Measurements from ENCODE around the gene PSME2.

Gene PSME2

DNA sequence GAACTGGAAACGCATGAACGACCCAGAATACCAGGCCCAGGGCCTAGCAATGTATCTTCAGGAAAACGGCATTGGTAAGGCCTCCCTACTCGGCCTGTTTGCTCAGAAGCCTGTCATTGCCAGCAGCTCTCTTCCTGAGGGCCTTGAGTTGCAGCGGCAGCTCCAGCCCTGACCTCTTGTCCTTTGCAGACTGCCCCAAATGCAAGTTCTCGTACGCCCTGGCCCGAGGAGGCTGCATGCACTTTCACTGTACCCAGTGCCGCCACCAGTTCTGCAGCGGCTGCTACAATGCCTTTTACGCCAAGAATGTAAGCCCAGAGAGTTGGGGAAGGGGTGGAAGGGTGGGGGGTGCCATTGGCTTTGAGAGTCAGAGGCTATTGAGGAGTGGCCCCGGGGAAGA lies 10.9 kb upstream of the PSME2 start:
- no peak overlapping the region for H3K27ac ChIP-seq
- DNase-seq (ENCODE audit: low read depth, low spot score): no peak

DNA sequence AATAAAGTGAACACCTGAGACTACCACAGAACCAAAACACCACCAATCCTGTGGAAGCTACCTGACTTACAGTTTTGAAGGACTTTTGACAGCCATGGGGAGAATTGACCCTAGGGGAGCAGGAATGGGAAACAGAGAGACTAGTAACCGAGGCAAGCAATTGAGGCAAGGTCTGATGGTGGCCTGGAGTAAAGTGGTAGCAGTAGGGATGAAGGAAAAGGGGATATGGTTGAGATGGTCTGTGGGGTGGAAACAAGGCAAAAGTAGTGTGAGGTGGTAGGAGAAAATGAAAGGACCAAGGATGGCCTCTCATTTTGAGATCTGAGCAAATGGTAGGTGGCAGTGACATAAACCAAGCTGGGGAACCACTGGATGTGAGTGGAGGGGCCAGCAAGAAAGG lies 10.4 kb upstream of the PSME2 start:
- DNase-seq (ENCODE audit: low read depth, low spot score): no peak
- no peak overlapping the region for H3K27ac ChIP-seq

- no peak overlapping the region for H3K27ac ChIP-seq
- no peak for DNase-seq (ENCODE audit: low read depth, low spot score)
Measured at GRCh38 chr14:24155100-24155499, 8.7 kb upstream of the PSME2 start.

DNA sequence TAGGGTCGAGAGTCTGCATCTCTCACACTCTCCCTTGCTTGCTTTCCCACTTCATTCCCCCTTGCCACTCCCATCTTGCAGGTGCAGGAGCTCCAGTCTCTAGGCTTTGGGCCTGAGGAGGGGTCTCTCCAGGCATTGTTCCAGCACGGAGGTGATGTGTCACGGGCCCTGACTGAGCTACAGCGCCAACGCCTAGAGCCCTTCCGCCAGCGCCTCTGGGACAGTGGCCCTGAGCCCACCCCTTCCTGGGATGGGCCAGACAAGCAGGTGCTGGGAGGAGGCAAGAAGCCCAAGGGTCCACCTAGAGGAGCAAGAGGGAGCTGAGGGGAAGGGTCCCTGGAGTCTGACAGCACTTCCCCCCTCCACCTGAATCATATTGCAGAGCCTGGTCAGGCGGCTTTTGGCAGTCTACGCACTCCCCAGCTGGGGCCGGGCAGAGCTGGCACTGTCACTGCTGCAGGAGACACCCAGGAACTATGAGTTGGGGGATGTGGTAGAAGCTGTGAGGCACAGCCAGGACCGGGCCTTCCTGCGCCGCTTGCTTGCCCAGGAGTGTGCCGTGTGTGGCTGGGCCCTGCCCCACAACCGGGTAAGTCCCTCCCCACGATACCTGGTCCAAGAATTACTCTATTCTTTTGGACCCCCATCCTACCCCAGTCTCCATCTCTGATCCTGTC lies 5.1 kb upstream of the PSME2 start:
- H3K27ac ChIP-seq: no peak overlapping the region

GRCh38 chr14:24150993-24151392 lies 4.6 kb upstream of the PSME2 start:
- no peak overlapping the region for H3K27ac ChIP-seq
- DNase-seq (ENCODE audit: low read depth, low spot score): no peak

More for the DNA sequence above, 5.1 kb upstream of the PSME2 start:
- no peak for DNase-seq (ENCODE audit: low read depth, low spot score)

DNA sequence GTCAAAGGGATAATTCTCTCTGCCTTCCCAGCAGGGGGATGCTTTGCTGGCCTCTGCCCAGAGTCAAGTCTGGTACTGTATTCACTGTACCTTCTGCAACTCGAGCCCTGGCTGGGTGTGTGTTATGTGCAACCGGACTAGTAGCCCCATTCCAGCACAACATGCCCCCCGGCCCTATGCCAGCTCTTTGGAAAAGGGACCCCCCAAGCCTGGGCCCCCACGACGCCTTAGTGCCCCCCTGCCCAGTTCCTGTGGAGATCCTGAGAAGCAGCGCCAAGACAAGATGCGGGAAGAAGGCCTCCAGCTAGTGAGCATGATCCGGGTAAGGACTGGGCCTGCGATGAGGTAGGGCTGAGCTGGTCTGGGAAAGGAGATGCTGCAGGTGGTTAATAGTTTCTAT lies 4.2 kb upstream of the PSME2 start:
- no peak for DNase-seq (ENCODE audit: low read depth, low spot score)
- H3K27ac ChIP-seq: no peak overlapping the region

DNA sequence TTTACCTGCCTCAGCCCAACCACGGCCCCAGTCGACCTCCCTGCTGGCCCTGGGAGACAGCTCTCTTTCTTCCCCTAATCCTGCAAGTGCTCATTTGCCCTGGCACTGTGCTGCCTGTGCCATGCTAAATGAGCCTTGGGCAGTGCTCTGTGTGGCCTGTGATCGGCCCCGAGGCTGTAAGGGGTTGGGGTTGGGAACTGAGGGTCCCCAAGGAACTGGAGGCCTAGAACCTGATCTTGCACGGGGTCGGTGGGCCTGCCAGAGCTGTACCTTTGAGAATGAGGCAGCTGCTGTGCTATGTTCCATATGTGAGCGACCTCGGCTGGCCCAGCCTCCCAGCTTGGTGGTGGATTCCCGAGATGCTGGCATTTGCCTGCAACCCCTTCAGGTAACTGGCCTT lies 3.7 kb upstream of the PSME2 start:
- H3K27ac ChIP-seq: no peak overlapping the region
- DNase-seq (ENCODE audit: low read depth, low spot score): no peak

- no peak overlapping the region for H3K27ac ChIP-seq
- DNase-seq (ENCODE audit: low read depth, low spot score): no peak
Measured at GRCh38 chr14:24149302-24149969, 3.0 kb upstream of the PSME2 start.

- peak overlapping the region; percentile 89 for H3K27ac ChIP-seq
- DNase-seq (ENCODE audit: low read depth, low spot score): no peak
Measured at GRCh38 chr14:24147761-24148428, 1.5 kb upstream of the PSME2 start.

DNA sequence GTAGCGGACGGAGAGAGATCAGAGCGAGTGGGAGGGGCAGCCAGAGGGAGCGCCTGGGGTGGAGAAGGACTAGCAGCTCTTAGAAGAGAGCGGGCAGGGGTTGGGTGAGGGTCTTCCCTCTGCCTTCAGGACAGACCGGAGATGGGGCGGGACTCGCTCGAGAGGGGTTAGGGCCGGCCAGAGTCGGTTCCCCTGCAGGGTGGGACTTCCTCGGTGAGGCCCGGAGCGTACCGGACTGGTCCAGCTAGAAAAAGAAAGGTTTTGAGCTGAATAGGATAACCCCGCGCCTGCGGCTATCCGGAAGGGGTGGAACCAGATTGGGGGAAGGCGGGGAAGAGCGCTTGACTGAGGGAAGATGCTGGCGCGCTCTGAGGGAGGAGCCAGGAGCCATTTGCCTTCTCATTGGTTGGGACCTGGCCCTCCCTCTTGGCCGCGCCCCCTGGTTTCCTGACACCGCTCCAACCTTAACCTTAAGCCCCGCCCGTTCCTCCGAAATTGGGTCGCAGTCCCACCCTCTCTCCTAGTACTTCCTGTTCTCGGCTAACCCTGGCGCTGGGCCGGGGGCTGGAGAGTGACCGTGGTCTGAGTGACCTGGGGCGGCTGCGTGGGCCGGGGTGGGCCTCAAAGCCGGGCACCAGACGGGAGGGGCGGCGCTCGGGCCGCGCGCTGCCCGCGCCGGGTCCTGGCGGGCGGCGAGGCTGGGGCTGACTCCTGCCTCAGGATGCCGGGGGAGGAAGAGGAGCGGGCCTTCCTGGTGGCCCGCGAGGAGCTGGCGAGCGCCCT lies 759 bp upstream of the PSME2 start, which contains the start of gene RNF31:
Gene RNF31 (plus strand): TSS at position 521 of the 783 bp plus-strand sequence. CDS start 201 bp downstream, at position 722.
- peak; percentile 93 for DNase-seq (ENCODE audit: low read depth, low spot score)
- peak within 1 kb of the TSS; percentile 89 for H3K27ac ChIP-seq

GRCh38 chr14:24145690-24146452 lies 539 bp downstream of the PSME2 start:
- DNase-seq (ENCODE audit: low read depth, low spot score): no peak
- peak overlapping the region; percentile 89 for H3K27ac ChIP-seq

DNA sequence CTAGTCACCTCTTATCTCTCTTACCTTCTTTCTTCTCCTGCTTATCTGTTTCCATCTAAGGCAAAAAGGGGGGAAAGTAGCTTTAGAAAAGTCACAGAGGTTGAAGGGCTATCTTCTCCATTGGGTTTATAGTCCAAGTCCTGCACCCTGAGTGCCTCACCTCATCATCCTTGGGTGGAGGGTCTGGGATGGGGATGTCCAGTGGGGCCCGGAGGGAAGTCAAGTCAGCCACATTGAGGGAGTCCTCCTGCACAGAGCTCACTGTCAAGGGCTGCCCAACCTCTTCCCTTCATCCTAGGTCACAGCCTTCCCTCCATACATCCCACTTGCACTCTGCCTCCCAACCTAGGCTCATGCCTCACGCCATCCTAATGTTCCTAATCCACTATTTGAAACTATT lies 1.2 kb downstream of the PSME2 start:
- no peak for DNase-seq (ENCODE audit: low read depth, low spot score)
- H3K27ac ChIP-seq: no peak overlapping the region

GRCh38 chr14:24144451-24144850 lies 2.0 kb downstream of the PSME2 start:
- DNase-seq (ENCODE audit: low read depth, low spot score): no peak
- H3K27ac ChIP-seq: no peak overlapping the region

- DNase-seq (ENCODE audit: low read depth, low spot score): no peak
- no peak overlapping the region for H3K27ac ChIP-seq
Measured at GRCh38 chr14:24143511-24143910, 2.9 kb downstream of the PSME2 start.

DNA sequence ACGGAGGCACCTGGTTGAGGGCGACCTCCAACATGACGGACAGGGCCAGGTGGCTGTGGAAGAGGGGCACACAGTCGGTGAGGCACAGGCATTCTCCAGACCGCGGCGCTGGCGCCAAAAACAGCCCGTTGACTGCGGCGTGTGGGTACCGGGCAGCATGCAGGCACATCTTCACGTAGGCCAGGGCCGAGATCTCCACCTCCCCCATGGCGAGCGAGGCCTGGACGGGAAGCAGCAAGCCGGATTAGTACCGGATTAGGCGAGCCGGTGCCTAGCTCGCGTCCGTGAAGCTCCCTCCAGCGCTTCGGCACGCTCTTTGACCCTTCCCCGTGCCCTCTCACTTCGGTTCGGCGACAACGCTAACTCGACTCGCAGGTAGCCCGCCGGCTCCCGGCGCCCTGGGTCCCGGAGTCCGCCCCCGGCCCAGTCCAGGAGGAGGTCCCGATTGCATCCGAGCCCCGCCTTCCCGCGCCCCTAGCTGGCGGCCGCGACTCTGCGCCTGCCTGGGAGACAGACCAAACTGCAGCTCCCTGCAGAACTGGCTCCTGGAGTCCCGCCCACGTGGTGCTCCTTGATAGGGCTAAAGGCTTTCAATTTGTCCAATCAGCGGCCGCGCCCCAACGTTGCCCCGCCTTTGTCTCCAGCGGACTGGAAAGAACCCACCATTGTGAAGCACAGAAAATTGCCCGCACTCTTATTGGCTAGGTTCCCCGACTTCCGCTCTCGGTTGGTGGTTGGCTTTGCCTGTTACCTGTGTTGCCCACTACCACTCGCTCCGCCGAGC lies 5.1 kb downstream of the PSME2 start, which contains the start of gene EMC9:
Gene EMC9 (minus strand): TSS at position 495 of the 784 bp plus-strand sequence. CDS start 287 bp downstream, at position 208.
- peak within 1 kb of the TSS; percentile 75 for H3K27ac ChIP-seq
- peak; percentile 96 for DNase-seq (ENCODE audit: low read depth, low spot score)

GRCh38 chr14:24139272-24139934 lies 7.0 kb downstream of the PSME2 start:
- no peak for DNase-seq (ENCODE audit: low read depth, low spot score)
- H3K27ac ChIP-seq: no peak overlapping the region

DNA sequence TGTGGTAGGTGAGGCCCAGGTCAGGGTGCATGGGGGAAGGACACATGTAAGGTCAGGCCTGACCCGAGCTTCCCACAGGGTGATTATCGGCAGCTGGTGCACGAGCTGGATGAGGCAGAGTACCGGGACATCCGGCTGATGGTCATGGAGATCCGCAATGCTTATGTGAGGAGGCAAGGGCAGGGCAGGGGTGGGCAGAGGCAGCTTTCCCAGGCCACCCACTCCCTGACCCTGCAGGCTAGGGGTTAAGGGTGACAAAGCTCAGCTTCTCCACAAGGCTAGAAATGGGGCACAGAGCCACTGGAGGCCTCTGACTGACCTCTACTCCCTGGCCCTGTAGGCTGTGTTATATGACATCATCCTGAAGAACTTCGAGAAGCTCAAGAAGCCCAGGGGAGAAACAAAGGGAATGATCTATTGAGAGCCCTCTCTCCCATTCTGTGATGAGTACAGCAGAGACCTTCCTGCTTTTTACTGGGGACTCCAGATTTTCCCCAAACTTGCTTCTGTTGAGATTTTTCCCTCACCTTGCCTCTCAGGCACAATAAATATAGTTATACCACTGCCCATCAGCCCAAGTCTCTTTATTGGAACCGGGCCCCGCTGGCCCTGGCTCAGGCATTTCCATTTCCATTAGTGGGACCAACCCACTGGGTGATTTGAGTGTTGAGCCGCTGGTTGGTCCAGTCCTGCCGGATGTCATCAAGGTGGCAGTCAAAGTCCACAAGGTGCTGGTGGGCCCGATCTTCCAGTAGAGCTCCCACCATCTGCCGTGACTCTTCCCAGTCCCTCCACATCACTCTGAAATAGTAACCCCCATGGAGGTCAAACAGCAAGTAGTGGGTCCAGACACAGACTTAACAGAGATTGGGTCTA lies 7.8 kb downstream of the PSME2 start:
- no peak overlapping the region for H3K27ac ChIP-seq
- DNase-seq (ENCODE audit: low read depth, low spot score): no peak
